ENCODE measurements around the gene OR1N1.

- no peak for TF ChIP-seq CTCF (IDR thresholded peaks at IDR 0.05; ENCODE audit: low read length)
- TF ChIP-seq EZH2 (optimal IDR thresholded peaks at IDR 0.05; ENCODE audit: low read depth, low read length): no peak
- TF ChIP-seq EZH2phosphoT487 (IDR thresholded peaks at IDR 0.05; ENCODE audit: low read length): no peak
These were observed 20.1 kb downstream of the OR1N1 start for GRCh38 chr9:122506964-122507363.

Data from MM.1S (cell line).